Measurements from ENCODE around the gene CHKB.

- TF ChIP-seq POLR2A (IDR thresholded peaks at IDR 0.05) = no peak
- TF ChIP-seq CTCF (IDR thresholded peaks at IDR 0.05) = no peak
These were observed 43.7 kb upstream of the CHKB start for GRCh38 chr22:50626314-50626849.
